ENCODE data around the gene LAG3. TPM values are rescaled to one million over a fixed set of nuclear protein-coding genes. Genes with fewer than 3 reads are reported as not detected.

LAG3 gene
- total and polyA plus RNA-seq, 10 of the 15 experiments (the other 5 are each of a cell fraction or from before 2014, with no cell fraction given) = 0.52 to 4.2 (median 1.0) TPM; not detected in 1

- Histone ChIP-seq H3K36me3 (ENCODE audit: control insufficient read depth in 2 of 2, insufficient read depth in 2 of 2, low read length in 1 of 2) (no peaks in the 10 kb centered on the region), H3K27ac (ENCODE audit: control insufficient read depth, insufficient read depth) (no peak overlapping the region), H3K4me1 (ENCODE audit: control insufficient read depth, insufficient read depth, low read length) (peaks cover 39% of the 10 kb centered on the region), H4K20me1 (ENCODE audit: control insufficient read depth, insufficient read depth) (no peaks in the 10 kb centered on the region), H3K4me2 (ENCODE audit: control insufficient read depth, insufficient read depth) (no peak overlapping the region), H3K9ac (ENCODE audit: control insufficient read depth, insufficient read depth, low read length) (no peak overlapping the region), H3K9me3 (replicated peaks; ENCODE audit: control insufficient read depth, insufficient read depth, low read length) (no peaks in the 10 kb centered on the region), H3K27me3 (replicated peaks in 1 of 2; ENCODE audit: control insufficient read depth in 2 of 2, insufficient read depth in 2 of 2, low read length in 1 of 2) (no peaks in the 10 kb centered on the region), H3K79me2 (ENCODE audit: control insufficient read depth, insufficient read depth, low read length) (no peaks in the 10 kb centered on the region; the same call in 1 of the 2 replicates), H3K4me3 (no peak overlapping the region), H2AFZ (ENCODE audit: control insufficient read depth, low read depth, low read length) (no peak overlapping the region)
- DNase-seq (ENCODE audit: low read depth, low spot score) = no peak
- ChIA-PET CTCF (interaction anchor here (0.8 to 12.7 kb wide), 5 partner anchors 11 to 95 kb away, joined by 3 to 221 read pairs (median 13); partner anchors contain the start of genes MLF2 and PTMS), RAD21 (ENCODE audit: unreplicated experiment) (interaction anchor here (0.7 to 5.7 kb wide), 4 partner anchors 10 to 88 kb away, joined by 3 to 68 read pairs (median 3); partner anchors contain the start of genes MLF2, PTMS and ZNF384), SMC1A (ENCODE audit: uncharacterized antibody, unreplicated experiment) (interaction anchor here (0.9 to 6.6 kb wide), 7 partner anchors 10 to 90 kb away, joined by 3 to 84 read pairs (median 4); partner anchors contain the start of genes COPS7A, MLF2 and PTMS), POLR2A (interaction anchor here (0.6 to 2.5 kb wide), 8 partner anchors 12 to 1054 kb away, joined by 3 to 9 read pairs (median 6); partner anchors contain the start of genes MLF2, PTMS and USP5)
- TF ChIP-seq SIX5 (IDR thresholded peaks at IDR 0.05; ENCODE audit: low read depth, low read length, severe bottlenecking) (no peak), SREBF2 (IDR thresholded peaks at IDR 0.05; ENCODE audit: low read length) (no peak), NR2F1 (conservative IDR thresholded peaks at IDR 0.05) (no peak), USF1 (IDR thresholded peaks at IDR 0.05; ENCODE audit: borderline replicate concordance, extremely low read length, insufficient read depth, low read depth, low read length) (no peak), ZNF687 (IDR thresholded peaks at IDR 0.05) (no peak), ZZZ3 (IDR thresholded peaks at IDR 0.05; ENCODE audit: control insufficient read depth, insufficient read length, low read depth) (no peak), RAD21 (IDR thresholded peaks at IDR 0.05; ENCODE audit: insufficient read depth, low read depth, low read length) (no peak), MYC (IDR thresholded peaks at IDR 0.05; ENCODE audit: insufficient read depth, insufficient read length, insufficient replicate concordance, low read length, severe bottlenecking) (no peak), NRF1 (conservative IDR thresholded peaks at IDR 0.05; ENCODE audit: low read depth, low read length) (no peak), TCF12 (IDR thresholded peaks at IDR 0.05; ENCODE audit: low read depth, low read length) (no peak)
- TF ChIP-seq, protein P1, sequence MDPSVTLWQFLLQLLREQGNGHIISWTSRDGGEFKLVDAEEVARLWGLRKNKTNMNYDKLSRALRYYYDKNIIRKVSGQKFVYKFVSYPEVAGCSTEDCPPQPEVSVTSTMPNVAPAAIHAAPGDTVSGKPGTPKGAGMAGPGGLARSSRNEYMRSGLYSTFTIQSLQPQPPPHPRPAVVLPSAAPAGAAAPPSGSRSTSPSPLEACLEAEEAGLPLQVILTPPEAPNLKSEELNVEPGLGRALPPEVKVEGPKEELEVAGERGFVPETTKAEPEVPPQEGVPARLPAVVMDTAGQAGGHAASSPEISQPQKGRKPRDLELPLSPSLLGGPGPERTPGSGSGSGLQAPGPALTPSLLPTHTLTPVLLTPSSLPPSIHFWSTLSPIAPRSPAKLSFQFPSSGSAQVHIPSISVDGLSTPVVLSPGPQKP (IDR thresholded peaks at IDR 0.05; ENCODE audit: low read depth, low read length) = no peak
- TF ChIP-seq, protein P2, sequence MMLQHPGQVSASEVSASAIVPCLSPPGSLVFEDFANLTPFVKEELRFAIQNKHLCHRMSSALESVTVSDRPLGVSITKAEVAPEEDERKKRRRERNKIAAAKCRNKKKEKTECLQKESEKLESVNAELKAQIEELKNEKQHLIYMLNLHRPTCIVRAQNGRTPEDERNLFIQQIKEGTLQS (IDR thresholded peaks at IDR 0.05; ENCODE audit: borderline replicate concordance, extremely low read depth, low read depth, low read length) = no peak
- TF ChIP-seq, protein P3, sequence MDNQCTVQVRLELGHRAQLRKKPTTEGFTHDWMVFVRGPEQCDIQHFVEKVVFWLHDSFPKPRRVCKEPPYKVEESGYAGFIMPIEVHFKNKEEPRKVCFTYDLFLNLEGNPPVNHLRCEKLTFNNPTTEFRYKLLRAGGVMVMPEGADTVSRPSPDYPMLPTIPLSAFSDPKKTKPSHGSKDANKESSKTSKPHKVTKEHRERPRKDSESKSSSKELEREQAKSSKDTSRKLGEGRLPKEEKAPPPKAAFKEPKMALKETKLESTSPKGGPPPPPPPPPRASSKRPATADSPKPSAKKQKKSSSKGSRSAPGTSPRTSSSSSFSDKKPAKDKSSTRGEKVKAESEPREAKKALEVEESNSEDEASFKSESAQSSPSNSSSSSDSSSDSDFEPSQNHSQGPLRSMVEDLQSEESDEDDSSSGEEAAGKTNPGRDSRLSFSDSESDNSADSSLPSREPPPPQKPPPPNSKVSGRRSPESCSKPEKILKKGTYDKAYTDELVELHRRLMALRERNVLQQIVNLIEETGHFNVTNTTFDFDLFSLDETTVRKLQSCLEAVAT (IDR thresholded peaks at IDR 0.05) = no peak
- ATAC-seq = no peak
- in situ Hi-C loops (cut with MboI) (no loop called here), intact Hi-C loops (cut with micrococcal nuclease; ENCODE audit: unreplicated experiment) (loop anchor here (5.0 kb wide), 2 partner anchors 40 to 225 kb away; no protein-coding TSS in a partner anchor)
- no peak for FAIRE-seq
- 78% methylated on average over 5 of the region's 5 CpGs for WGBS (ENCODE audit: insufficient coverage, insufficient replicate concordance, low lambda C conversion rate, missing lambda C conversion rate)
- BruUV-seq (replicated peaks) = no TSS peak
These were observed 5.1 kb downstream of the LAG3 start for GRCh38 chr12:6777386-6777785.

Measured in GM12878 (cell line).